ENCODE results near the gene ZSCAN25.
A peak's percentile ranks its signal among the peaks of the same experiment; 100 is the strongest.

- no peak for TF ChIP-seq EZH2 (IDR thresholded peaks at IDR 0.05)
- TF ChIP-seq CTCF (IDR thresholded peaks at IDR 0.05) = peak; percentile 30
Observed at GRCh38 chr7:99601656-99602310, 15.0 kb upstream of the ZSCAN25 start.
